Spinal cord (tissue), 10 donors: ENCODE results near the gene SH2B2. TPM values are rescaled to one million over a fixed set of nuclear protein-coding genes. Genes with fewer than 3 reads are reported as not detected.

Source experiments
- DNase-seq, 6 donors: peaks; one replicate each; pipeline versions ENCODE4 v3.0.0 to v3.0.0-alpha.2; 2013 to 2015; ENCODE audit warnings: low spot score in 6 of 6, low read depth in 4 of 6
- H3K27ac ChIP-seq: one replicate; pipeline ENCODE4 v1.5.1; 2013; ENCODE audit warnings: low read depth, low read length, control low read depth
- H3K27me3 ChIP-seq: one replicate; pipeline ENCODE4 v1.6.1; 2013; ENCODE audit warnings: low read length; ENCODE audit not compliant: control insufficient read depth, insufficient read depth
- H3K36me3 ChIP-seq: one replicate; pipeline ENCODE4 v1.6.1; 2013; ENCODE audit warnings: low read length; ENCODE audit not compliant: control insufficient read depth, insufficient read depth
- H3K4me1 ChIP-seq: one replicate; pipeline ENCODE4 v1.6.1; 2013; ENCODE audit warnings: low read length; ENCODE audit not compliant: control insufficient read depth, insufficient read depth
- H3K4me3 ChIP-seq: one replicate; pipeline ENCODE4 v1.5.1; 2013; ENCODE audit warnings: low read depth, low read length, control low read depth
- H3K9me3 ChIP-seq: one replicate; pipeline ENCODE4 v1.6.1; 2013; ENCODE audit warnings: low read length; ENCODE audit not compliant: control insufficient read depth, insufficient read depth
- WGBS: methylation state at CpG from one replicate; pipeline ENCODE4 v1.1.5; 2013; ENCODE audit warnings: missing lambda C conversion rate; ENCODE audit not compliant: insufficient coverage; 5-methylcytosine and 5-hydroxymethylcytosine counted together
- long read RNA-seq, 4 donors: transcript quantifications; one replicate each; lab custom pipeline, GENCODE V29; 2026
- polyA plus RNA-seq, 2 donors: library from polyadenylated mRNA; unstranded; fragments of 120-200 nt; gene quantifications; one replicate each; pipeline ENCODE4 v1.2.1, GENCODE V29; 2013; ENCODE audit not compliant: insufficient read length in 2 of 2
- total RNA-seq, 2 donors: library from RNA; depleted of rRNA in 1 of 2; stranded (reverse); fragments of 120-200 nt in 1 of 2; fragments of >200 nt in 1 of 2; gene quantifications; one replicate each; pipeline versions ENCODE4 v1.2.3 to v1.2.4, GENCODE V29; 2013 to 2014
- donor health status: healthy.

SH2B2 gene
- total RNA-seq (1 to 10 TPM; 4.1 to 4.6 TPM), polyA plus RNA-seq (10 to 100 TPM; 21.6 to 28.0 TPM)
- long read RNA-seq, donor 1, partial matches to known transcripts = 0 of 8 reads
- long read RNA-seq, donor 1, other reads (novel, unspliced or antisense) = 5 of 8 reads
- long read RNA-seq, donor 2, partial matches to known transcripts = 0 of 2 reads
- long read RNA-seq, donor 2, other reads (novel, unspliced or antisense) = 0 of 2 reads
- long read RNA-seq, donor 3, partial matches to known transcripts = 0 of 6 reads
- long read RNA-seq, donor 3, other reads (novel, unspliced or antisense) = 6 of 6 reads
- long read RNA-seq, donor 4 = 0 reads

DNA sequence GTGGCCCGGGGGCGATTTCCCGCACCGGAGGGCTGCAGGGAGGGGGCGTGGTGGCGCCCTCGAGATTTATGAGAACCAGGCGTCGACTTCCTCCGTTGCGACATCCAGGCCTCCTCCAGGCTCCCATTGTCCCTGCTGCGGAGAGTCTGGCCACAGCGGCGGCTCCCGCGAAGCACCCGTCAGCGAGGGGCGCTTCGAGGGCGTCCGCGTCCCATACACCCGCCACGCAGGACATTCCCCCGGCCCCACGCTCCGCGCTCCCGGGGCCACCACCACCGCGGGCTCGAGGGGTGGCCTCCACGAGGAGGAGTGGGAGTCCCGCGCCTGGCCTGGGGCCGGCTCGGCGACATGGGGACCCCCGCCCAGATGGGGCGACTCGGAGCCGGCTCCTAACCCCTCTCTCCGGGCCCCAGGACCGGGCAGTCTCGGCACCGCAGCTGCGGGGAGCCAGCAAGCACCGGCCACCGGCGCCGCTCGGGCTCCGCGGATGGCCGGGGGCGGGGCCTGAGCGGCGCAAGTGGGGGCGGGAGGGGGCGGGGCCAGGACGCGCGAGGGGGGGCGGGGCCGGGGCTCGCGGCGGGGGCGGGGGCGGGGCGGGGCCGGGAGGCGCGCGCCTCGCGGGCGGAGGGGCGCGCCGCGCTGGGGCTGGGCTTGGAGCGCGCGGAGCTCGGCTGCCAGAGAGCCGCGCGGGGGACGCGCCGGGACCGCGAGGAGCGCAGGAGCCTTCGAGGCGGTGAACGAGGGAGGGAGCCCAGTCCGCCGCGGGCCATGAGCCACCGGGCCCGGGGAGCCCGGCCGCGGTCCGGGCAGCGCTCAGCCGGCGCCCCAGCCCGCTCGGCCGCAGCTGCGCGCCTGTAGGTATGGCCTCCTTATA, at the start of gene SH2B2:
Gene SH2B2 (plus strand): TSS at position 632 of the 874 bp plus-strand sequence. CDS start 13,683 bp downstream, outside the sequence.
- DNase-seq = peak in 4 of 6 donors; percentile 38 to 86 (median 69)
- peak within 1 kb of the TSS; percentile 69 for H3K27ac ChIP-seq
- H3K9me3 ChIP-seq = no peaks in the 10 kb centered on the region
- peaks cover 22% of the 10 kb centered on the region for H3K36me3 ChIP-seq
- peak within 1 kb of the TSS; percentile 85 for H3K4me3 ChIP-seq
- peaks cover 51% of the 10 kb centered on the region for H3K4me1 ChIP-seq
- under 1% methylated on average over 107 of the region's 116 CpGs for WGBS
- H3K27me3 ChIP-seq = no peaks in the 10 kb centered on the region

DNA sequence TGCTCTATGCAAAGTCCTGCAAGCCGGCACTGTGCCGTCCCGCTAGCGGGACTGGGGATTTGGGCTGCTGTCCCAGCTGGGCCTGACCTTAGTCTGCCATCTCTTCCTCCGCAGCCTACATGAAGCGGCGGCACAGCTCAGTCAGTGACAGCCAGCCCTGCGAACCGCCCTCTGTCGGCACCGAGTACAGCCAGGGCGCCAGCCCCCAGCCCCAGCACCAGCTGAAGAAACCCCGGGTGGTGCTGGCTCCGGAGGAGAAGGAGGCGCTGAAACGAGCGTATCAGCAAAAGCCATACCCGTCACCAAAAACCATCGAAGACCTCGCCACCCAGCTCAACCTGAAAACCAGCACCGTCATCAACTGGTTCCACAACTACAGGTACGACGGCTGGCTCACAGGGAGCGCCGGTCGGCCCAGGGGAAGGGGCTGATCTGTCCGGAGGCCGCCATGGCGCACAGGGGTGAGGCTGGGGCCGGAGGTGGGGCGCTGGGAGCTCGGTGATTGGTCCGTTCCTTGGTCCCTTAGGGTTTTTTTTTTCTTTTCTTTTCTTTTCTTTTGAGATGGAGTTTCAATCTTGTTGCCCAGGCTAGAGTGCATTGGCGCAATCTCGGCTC, 47.4 kb upstream of the SH2B2 start:
- no peak overlapping the region for H3K4me3 ChIP-seq
- H3K36me3 ChIP-seq = peaks cover 49% of the 10 kb centered on the region
- no peak overlapping the region for H3K27ac ChIP-seq
- no peak for DNase-seq
- H3K4me1 ChIP-seq = peaks cover 12% of the 10 kb centered on the region
- 95% methylated on average over 25 of the region's 35 CpGs for WGBS
- no peaks in the 10 kb centered on the region for H3K27me3 ChIP-seq
- no peaks in the 10 kb centered on the region for H3K9me3 ChIP-seq

DNA sequence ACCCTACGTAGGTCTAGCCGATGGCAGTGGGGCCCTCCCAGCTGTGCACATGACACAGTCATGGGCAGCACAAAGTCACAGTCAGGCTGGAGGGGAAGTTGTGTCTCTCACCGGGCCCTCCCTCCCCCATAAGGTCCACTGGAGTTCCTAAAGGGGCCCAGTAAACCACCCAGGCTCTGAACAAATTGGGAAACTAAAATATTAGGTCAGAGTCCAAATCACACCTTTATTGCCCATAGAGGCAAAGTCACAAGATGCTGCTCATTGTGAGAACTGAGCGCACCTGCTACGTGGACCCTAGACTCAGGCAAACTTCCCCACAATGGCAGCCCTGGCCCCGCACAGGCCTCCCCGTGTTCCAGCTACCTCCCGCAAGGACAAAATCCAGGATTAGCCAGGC, 45.2 kb upstream of the SH2B2 start:
- 96% methylated on average over 7 of the region's 8 CpGs for WGBS
- no peaks in the 10 kb centered on the region for H3K9me3 ChIP-seq
- H3K27ac ChIP-seq = no peak overlapping the region
- H3K4me1 ChIP-seq = peaks cover 7% of the 10 kb centered on the region
- DNase-seq = no peak
- no peak overlapping the region for H3K4me3 ChIP-seq
- H3K27me3 ChIP-seq = no peaks in the 10 kb centered on the region
- H3K36me3 ChIP-seq = peaks cover 47% of the 10 kb centered on the region

DNA sequence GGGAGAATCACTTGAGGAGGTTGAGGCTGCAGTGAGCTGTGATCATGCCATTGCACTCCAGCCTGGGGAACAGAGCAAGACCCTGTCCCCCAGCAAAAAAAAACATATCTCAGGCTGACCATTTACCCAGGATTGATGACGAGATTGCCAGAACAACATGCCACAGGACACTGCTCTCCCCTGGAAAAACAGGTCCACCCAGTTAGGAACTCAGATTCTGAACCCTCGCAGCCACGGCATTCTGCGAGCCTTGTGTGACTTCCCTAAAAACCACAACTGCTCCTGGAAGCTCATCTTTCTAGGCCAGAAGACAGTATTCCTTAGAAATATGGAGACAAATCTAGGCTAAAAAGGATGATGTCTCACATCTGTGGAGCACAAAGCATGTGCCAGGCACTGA, 42.1 kb upstream of the SH2B2 start:
- H3K36me3 ChIP-seq = peaks cover 53% of the 10 kb centered on the region

DNA sequence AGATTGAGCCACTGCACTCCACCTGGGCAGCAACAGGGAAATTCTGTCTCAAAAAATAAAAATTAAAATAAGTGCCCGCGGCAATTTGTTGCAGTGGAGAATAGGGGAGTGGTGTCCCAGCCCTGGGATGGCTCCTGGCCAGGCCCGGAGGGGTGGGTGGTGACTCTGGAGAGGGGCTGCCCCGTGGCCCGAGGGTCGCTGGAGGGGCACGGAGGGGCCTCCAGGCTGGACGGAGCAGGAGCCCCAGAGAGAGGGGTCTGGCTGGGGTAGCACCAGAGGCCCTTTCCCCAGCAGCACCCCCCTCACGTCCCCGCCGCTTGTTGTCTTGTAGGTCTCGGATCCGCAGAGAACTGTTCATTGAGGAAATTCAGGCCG, 38.6 kb upstream of the SH2B2 start:
- H3K36me3 ChIP-seq = peaks cover 38% of the 10 kb centered on the region
- 94% methylated on average over 10 of the region's 14 CpGs for WGBS
- no peaks in the 10 kb centered on the region for H3K27me3 ChIP-seq
- H3K4me3 ChIP-seq = no peak overlapping the region
- no peak overlapping the region for H3K27ac ChIP-seq
- peaks cover 4% of the 10 kb centered on the region for H3K4me1 ChIP-seq
- no peaks in the 10 kb centered on the region for H3K9me3 ChIP-seq
- DNase-seq = no peak

More for the DNA sequence above, 42.1 kb upstream of the SH2B2 start:
- WGBS = 92% methylated on average over 2 of the region's 4 CpGs
- no peaks in the 10 kb centered on the region for H3K4me1 ChIP-seq
- no peak overlapping the region for H3K27ac ChIP-seq
- H3K27me3 ChIP-seq = no peaks in the 10 kb centered on the region
- H3K9me3 ChIP-seq = no peaks in the 10 kb centered on the region
- DNase-seq = no peak
- H3K4me3 ChIP-seq = no peak overlapping the region

DNA sequence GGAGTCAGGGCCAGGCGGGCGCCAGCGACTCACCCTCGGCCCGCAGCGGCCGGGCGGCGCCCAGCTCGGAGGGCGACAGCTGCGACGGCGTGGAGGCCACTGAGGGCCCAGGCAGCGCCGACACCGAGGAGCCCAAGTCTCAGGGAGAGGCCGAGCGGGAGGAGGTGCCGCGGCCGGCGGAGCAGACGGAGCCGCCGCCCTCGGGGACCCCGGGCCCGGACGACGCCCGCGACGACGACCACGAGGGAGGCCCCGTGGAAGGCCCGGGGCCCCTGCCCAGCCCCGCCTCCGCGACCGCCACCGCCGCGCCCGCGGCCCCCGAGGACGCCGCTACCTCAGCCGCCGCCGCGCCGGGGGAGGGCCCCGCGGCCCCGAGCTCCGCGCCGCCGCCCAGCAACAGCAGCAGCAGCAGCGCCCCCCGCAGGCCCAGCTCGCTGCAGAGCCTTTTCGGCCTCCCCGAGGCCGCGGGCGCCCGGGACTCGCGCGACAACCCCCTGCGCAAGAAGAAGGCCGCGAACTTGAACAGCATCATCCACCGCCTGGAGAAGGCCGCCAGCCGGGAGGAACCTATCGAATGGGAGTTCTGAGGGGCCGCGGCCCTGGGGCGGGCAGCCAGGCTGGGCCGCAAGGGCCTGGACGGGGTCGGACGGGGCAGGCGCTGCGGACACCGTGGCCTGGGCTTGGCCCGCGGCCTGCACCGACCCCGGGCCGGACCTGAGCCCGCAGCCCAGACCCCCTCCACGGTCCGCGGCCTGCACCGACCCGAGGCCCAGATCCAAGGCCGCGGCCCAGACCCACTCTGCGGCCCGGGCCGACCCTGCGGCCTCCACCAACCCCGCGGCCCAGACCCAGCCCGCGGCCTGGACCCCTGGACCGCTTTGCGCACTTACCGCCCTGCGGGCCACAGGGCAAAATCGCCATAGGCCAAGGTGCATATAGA, 37.9 kb upstream of the SH2B2 start:
- Histone ChIP-seq H3K9me3 (no peaks in the 10 kb centered on the region), H3K36me3 (peaks cover 39% of the 10 kb centered on the region), H3K4me3 (no peak overlapping the region), H3K27ac (no peak overlapping the region), H3K27me3 (no peaks in the 10 kb centered on the region), H3K4me1 (peaks cover 4% of the 10 kb centered on the region)
- 85% methylated on average over 107 of the region's 117 CpGs for WGBS
- no peak for DNase-seq

DNA sequence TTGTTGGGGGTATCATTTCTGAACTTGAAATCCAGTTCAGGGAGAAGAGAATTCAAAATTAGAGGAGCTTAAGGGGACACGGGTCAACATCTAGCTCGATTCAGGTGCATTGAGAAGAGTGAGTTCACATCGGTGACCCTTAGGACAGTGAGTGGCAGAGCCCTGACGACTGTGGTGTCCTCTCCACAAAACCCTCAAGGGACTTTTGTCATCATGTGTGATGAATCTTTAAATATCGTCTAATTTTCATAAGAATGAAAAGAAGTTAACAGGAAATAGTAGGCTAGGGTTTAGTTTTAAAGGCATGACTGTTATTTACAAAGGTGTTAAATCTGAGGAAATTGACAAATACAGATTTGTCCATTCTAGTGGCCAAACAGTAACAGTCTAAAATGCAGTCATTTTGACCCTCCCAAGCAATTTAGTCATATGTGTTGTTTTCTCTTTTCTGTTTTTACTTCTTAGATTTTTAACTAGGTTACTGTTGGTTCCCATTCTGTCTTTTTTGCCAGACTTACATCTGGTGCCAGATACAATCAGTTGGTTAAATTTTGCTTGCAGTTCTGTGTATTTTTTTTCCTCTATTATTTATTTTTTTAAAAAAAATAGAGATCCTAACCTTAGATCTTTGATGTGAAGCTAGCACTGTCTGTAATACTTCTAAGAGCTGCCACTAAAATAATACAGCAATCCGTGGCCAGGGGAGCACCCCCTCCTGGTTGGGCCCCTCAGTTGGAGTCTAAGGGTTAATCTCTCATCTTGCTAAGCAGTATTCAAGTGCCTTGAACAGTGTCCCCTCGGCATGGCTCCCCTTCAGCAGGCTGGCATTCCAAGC, 34.9 kb upstream of the SH2B2 start:
- Histone ChIP-seq H3K36me3 (peaks cover 28% of the 10 kb centered on the region), H3K27ac (no peak overlapping the region), H3K27me3 (no peaks in the 10 kb centered on the region), H3K9me3 (no peaks in the 10 kb centered on the region), H3K4me1 (peaks cover 27% of the 10 kb centered on the region), H3K4me3 (no peak overlapping the region)
- DNase-seq = no peak
- WGBS = 67% methylated on average over 2 of the region's 7 CpGs

DNA sequence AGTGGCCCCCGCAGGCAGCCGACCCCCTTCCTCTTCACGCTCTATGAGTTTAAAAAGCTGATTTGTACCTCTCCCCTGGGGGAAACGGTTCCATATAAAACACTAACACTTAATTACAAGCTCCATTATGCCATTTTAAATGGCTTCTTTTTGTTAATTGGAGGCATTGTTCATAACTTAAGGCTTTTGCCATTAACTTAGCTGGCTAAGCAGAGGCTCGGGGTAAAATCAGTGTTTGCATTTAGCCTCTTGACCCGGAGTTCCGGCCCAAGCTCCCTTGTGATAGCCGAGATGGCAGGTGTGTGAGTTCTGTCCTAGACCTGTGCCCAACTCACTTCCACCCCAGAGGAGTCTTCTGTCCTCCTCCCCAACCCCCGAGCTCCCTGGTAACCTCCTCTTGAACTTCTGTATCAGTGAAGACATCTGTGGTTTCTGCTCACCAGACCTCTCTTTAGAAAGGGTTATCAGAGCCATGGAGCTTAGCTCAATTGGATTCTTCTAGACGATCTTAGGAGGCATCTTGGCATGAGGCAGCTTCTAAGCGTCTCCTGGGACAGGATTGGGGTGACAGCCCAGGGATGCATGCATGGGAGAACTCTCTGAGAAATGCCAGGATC, 34.2 kb upstream of the SH2B2 start:
- peak in 1 of 6 donors; percentile 71 for DNase-seq
- H3K36me3 ChIP-seq = peaks cover 27% of the 10 kb centered on the region
- no peak overlapping the region for H3K4me3 ChIP-seq
- H3K9me3 ChIP-seq = no peaks in the 10 kb centered on the region
- H3K4me1 ChIP-seq = peaks cover 27% of the 10 kb centered on the region
- 42% methylated on average over 6 of the region's 11 CpGs for WGBS
- no peaks in the 10 kb centered on the region for H3K27me3 ChIP-seq
- H3K27ac ChIP-seq = no peak overlapping the region
